Astrocyte of the spinal cord (primary cell): Measurements from ENCODE around the gene SPATA7.

Source experiments
- DNase-seq: peaks from one replicate; pipeline ENCODE4 v3.0.0; 2011; ENCODE audit warnings: low read depth, low spot score
- H3K4me3 ChIP-seq: 2 replicates; pipeline ENCODE4 v1.5.1; 2011; ENCODE audit warnings: low read depth, mild to moderate bottlenecking, low read length, moderate library complexity
- CTCF ChIP-seq: IDR thresholded peaks from 2 replicates; pipeline ENCODE4 v1.5.1; 2012; ENCODE audit warnings: low read depth, mild to moderate bottlenecking, low read length, inconsistent platforms
- in situ Hi-C: cut with HindIII; loops from 2 replicates; pipeline ENCODE4 v1.10.0; 2017; ENCODE audit warnings: low sequenced_read_pairs

SPATA7 gene

DNA sequence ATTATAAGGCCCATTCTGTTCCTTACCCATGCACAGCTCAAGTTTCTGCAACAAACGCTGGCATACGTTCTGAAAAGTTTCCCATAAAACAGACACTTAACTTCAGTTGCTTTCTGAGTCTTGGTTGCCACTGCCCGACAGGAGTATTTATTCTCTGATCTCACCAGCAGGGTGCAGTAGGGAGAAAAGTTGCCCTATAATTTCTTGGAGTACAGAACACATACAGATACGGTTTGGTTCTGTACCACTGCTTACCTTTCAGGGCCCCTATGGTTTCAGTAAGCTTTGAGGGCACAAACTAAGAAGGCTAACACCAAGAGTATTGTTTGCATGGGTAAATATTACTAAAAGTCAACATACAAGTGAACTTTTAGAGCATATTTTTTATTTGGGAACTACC, 77.9 kb downstream of the SPATA7 start:
- no peak for DNase-seq
- H3K4me3 ChIP-seq = no peak overlapping the region
- TF ChIP-seq CTCF = peak; percentile 36
- in situ Hi-C loops = no loop called here

DNA sequence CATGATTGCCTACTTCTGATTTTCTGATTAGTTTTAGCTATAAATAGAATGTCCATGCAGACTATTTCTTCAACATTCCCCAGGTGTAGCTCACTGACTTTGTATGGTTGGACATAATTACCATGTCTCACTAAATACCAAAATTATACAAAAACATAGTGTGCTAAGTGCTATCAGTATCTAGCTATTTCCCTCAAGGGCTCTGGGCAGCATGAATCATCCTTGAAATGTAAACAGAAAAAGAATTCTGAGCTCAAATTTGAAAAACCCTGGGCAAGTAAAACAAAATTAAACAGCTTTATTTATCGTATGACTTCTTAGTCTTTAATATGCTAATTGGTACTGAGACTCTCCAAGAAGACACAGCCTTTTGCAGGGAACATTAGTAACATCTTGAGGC, 82.9 kb downstream of the SPATA7 start:
- in situ Hi-C loops = no loop called here
- peak; percentile 69 for DNase-seq

DNA sequence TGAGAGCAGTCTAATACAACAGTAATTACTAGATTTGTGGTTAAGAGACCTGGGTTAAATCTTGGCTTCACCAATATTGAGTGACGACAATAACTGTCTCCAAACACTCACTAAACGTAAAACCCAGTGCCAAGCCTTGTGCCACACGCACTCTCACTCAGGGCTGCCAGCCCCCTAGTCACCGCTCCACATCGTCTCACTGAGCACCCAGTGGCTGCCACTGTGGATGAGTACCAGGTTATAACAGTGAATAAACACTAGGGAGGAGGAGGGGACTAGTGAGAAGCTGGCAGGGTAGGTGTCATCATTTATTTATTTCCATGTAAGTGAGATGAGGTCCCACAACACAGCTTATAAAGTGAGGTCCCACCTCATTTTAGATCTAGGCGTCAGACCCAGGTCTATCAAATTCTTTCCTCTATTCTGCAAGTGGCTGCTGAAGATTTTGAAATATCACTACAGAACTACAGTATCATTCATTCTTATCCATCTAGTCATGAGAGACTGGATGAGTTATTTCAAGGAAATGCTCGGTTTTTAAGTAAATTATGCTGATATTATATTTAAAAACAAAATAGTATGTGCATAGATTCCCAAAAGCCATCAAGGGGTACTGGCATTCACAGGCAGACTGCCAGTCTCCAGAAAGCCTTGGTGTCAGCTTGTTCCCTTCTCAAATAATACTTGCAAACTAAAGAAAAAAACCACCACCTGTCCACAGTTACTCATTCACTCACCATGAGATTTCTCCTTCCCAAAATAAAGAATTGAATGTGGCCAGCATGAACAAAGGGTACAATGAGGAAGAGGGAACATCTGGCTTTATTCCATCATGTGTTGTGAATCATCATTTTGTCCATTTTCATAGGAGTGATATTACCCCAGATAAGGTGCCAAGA, 85.3 kb downstream of the SPATA7 start:
- H3K4me3 ChIP-seq = no peak overlapping the region
- DNase-seq = peak; percentile 38
- in situ Hi-C loops = no loop called here
- TF ChIP-seq CTCF = no peak

More for the DNA sequence above, 82.9 kb downstream of the SPATA7 start:
- no peak overlapping the region for H3K4me3 ChIP-seq
- TF ChIP-seq CTCF = no peak

GRCh38 chr14:88473791-88474190, 88.3 kb downstream of the SPATA7 start:
- no peak for TF ChIP-seq CTCF
- no peak for DNase-seq
- in situ Hi-C loops = no loop called here
- H3K4me3 ChIP-seq = no peak overlapping the region

- no peak for TF ChIP-seq CTCF
- no peak overlapping the region for H3K4me3 ChIP-seq
- in situ Hi-C loops = no loop called here
- DNase-seq = no peak
These were observed 90.8 kb downstream of the SPATA7 start for GRCh38 chr14:88476214-88476774.

GRCh38 chr14:88476825-88477224, 91.4 kb downstream of the SPATA7 start:
- in situ Hi-C loops = no loop called here
- TF ChIP-seq CTCF = no peak
- DNase-seq = no peak
- H3K4me3 ChIP-seq = no peak overlapping the region
